ENCODE measurements around the gene UBE2L3.
A peak's percentile ranks its signal among the peaks of the same experiment; 100 is the strongest.

Gene UBE2L3

GRCh38 chr22:21629255-21630149, 62.0 kb downstream of the UBE2L3 start, which contains the start of gene YDJC:
YDJC (minus strand) TSS chr22:21630022; CDS start chr22:21630014, 8 bp downstream.
- H3K4me3 ChIP-seq (ENCODE audit: control insufficient read depth, low read depth, low read length), result peak within 1 kb of the TSS; percentile 77
- DNase-seq (ENCODE audit: low read depth), result peak; percentile 86
- peak; percentile 39 for TF ChIP-seq CTCF (conservative IDR thresholded peaks at IDR 0.05; ENCODE audit: control insufficient read depth, insufficient read depth, low read depth, low read length)

GRCh38 chr22:21631025-21631424, 63.5 kb downstream of the UBE2L3 start:
- no peak overlapping the region for H3K4me3 ChIP-seq (ENCODE audit: control insufficient read depth, low read depth, low read length)
- DNase-seq (ENCODE audit: low read depth), result no peak
- no peak for TF ChIP-seq CTCF (conservative IDR thresholded peaks at IDR 0.05; ENCODE audit: control insufficient read depth, insufficient read depth, low read depth, low read length)

- no peak for TF ChIP-seq CTCF (conservative IDR thresholded peaks at IDR 0.05; ENCODE audit: control insufficient read depth, insufficient read depth, low read depth, low read length)
- no peak for DNase-seq (ENCODE audit: low read depth)
- no peak within 1 kb of the TSS for H3K4me3 ChIP-seq (ENCODE audit: control insufficient read depth, low read depth, low read length)
Measured at GRCh38 chr22:21632237-21632895, 64.9 kb downstream of the UBE2L3 start, which contains the start of gene CCDC116. CCDC116 (plus strand) TSS chr22:21632760; CDS start chr22:21633182, 422 bp downstream.

GRCh38 chr22:21632931-21633330, 65.4 kb downstream of the UBE2L3 start:
- TF ChIP-seq CTCF (conservative IDR thresholded peaks at IDR 0.05; ENCODE audit: control insufficient read depth, insufficient read depth, low read depth, low read length), result no peak
- H3K4me3 ChIP-seq (ENCODE audit: control insufficient read depth, low read depth, low read length), result no peak overlapping the region
- no peak for DNase-seq (ENCODE audit: low read depth)

- no peak overlapping the region for H3K4me3 ChIP-seq (ENCODE audit: control insufficient read depth, low read depth, low read length)
- DNase-seq (ENCODE audit: low read depth), result no peak
- no peak for TF ChIP-seq CTCF (conservative IDR thresholded peaks at IDR 0.05; ENCODE audit: control insufficient read depth, insufficient read depth, low read depth, low read length)
Measured at GRCh38 chr22:21633481-21633880, 66.0 kb downstream of the UBE2L3 start.

- no peak for DNase-seq (ENCODE audit: low read depth)
- H3K4me3 ChIP-seq (ENCODE audit: control insufficient read depth, low read depth, low read length), result no peak overlapping the region
- TF ChIP-seq CTCF (conservative IDR thresholded peaks at IDR 0.05; ENCODE audit: control insufficient read depth, insufficient read depth, low read depth, low read length), result no peak
Measured at GRCh38 chr22:21634081-21634480, 66.6 kb downstream of the UBE2L3 start.
